NB4 (cell line): Measurements from ENCODE around the gene CDH16.

ENCODE experiments used
- CTCF ChIP-seq: IDR thresholded peaks from one replicate; pipeline ENCODE4 v1.5.1; 2012; ENCODE audit warnings: low read depth, low read length
- MYC ChIP-seq: IDR thresholded peaks from 2 replicates; pipeline ENCODE4 v1.6.1; 2011; ENCODE audit warnings: low read depth, low read length
- POLR2A ChIP-seq: IDR thresholded peaks from 2 replicates; pipeline ENCODE4 v1.6.1; 2011; ENCODE audit warnings: mild to moderate bottlenecking; ENCODE audit not compliant: insufficient read length; ENCODE audit errors: extremely low read depth
- TF ChIP-seq, protein P1 (sequence below): IDR thresholded peaks from 2 replicates; pipeline ENCODE4 v1.6.1; 2011; ENCODE audit warnings: low read depth, low read length

- TF ChIP-seq CTCF (no peak), MYC (no peak), POLR2A (no peak)
- TF ChIP-seq, protein P1, sequence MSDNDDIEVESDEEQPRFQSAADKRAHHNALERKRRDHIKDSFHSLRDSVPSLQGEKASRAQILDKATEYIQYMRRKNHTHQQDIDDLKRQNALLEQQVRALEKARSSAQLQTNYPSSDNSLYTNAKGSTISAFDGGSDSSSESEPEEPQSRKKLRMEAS, result no peak
Measured at GRCh38 chr16:66942981-66943380, 24.3 kb upstream of the CDH16 start.
